Smooth muscle cell (in vitro differentiated cells): ENCODE results near the gene RPS2. TPM values are rescaled to one million over a fixed set of nuclear protein-coding genes. Genes with fewer than 3 reads are reported as not detected.
A peak's percentile ranks its signal among the peaks of the same experiment; 100 is the strongest.

Source experiments
- DNase-seq: peaks from one replicate; lab custom pipeline; 2025; ENCODE audit not compliant: unreplicated experiment; lab: John Stamatoyannopoulos, UW
- H2AFZ ChIP-seq: fragments of 200-600 bp; sonication (generic); 2 replicates; pipeline ENCODE4 v1.6.0; 2016; ENCODE audit warnings: antibody characterized with exemption, low read depth, mild to moderate bottlenecking
- H3F3A ChIP-seq: fragments of 200-600 bp; sonication (generic); 2 replicates; pipeline ENCODE4 v1.6.0; 2017; ENCODE audit warnings: antibody characterized with exemption, low read depth
- H3K27ac ChIP-seq: fragments of 200-600 bp; sonication (generic); 2 replicates; pipeline ENCODE4 v1.5.1; 2016; ENCODE audit warnings: low read depth, mild to moderate bottlenecking
- H3K27me3 ChIP-seq: fragments of 200-600 bp; sonication (generic); 2 replicates; pipeline ENCODE4 v1.6.1; 2016; ENCODE audit warnings: low read depth, mild to moderate bottlenecking
- H3K36me3 ChIP-seq: fragments of 200-600 bp; sonication (generic); 2 replicates; pipeline ENCODE4 v1.5.1; 2016; ENCODE audit warnings: low read depth
- H3K4me1 ChIP-seq: fragments of 200-600 bp; sonication (generic); 2 replicates; pipeline ENCODE4 v1.5.1; 2016; ENCODE audit warnings: low read depth
- H3K4me2 ChIP-seq: fragments of 200-600 bp; sonication (generic); 2 replicates; pipeline ENCODE4 v1.6.0; 2016; ENCODE audit warnings: mild to moderate bottlenecking
- H3K4me3 ChIP-seq: fragments of 200-600 bp; sonication (generic); 2 replicates; pipeline ENCODE4 v1.5.1; 2016; ENCODE audit warnings: mild to moderate bottlenecking
- H3K79me2 ChIP-seq: fragments of 200-600 bp; sonication (generic); 2 replicates; pipeline ENCODE4 v1.6.0; 2016; ENCODE audit warnings: low read depth, mild to moderate bottlenecking
- H3K9ac ChIP-seq: fragments of 200-600 bp; sonication (generic); 2 replicates; pipeline ENCODE4 v1.6.0; 2016; ENCODE audit warnings: low read depth
- H3K9me3 ChIP-seq: fragments of 200-600 bp; sonication (generic); replicated peaks from 2 replicates; pipeline ENCODE4 v1.5.1; 2016; ENCODE audit warnings: low read depth
- H4K20me1 ChIP-seq: fragments of 200-600 bp; sonication (generic); 2 replicates; pipeline ENCODE4 v1.6.0; 2016; ENCODE audit warnings: low read depth
- WGBS: methylation state at CpG from one replicate; pipeline ENCODE4 v1.1.7; 2016; ENCODE audit warnings: low lambda C conversion rate; 5-methylcytosine and 5-hydroxymethylcytosine counted together
- polyA plus RNA-seq: library from polyadenylated mRNA; unstranded; fragments of >200 nt; fragmentation: Nextera tagmentation; extraction: Ambion mirVana; gene quantifications from 2 replicates; pipeline ENCODE4 v1.2.1, GENCODE V29; 2016
- total RNA-seq: library from RNA; depleted of rRNA; stranded (reverse); fragments of >200 nt; gene quantifications from 2 replicates; pipeline ENCODE4 v1.2.3, GENCODE V29; 2014
- TF ChIP-seq, protein P1 (sequence below): fragments of 200-600 bp; sonication (generic); IDR thresholded peaks from 2 replicates; pipeline ENCODE4 v1.5.1; 2017; ENCODE audit warnings: borderline replicate concordance, mild to moderate bottlenecking, antibody characterized with exemption; ENCODE audit not compliant: insufficient read depth, poor library complexity, severe bottlenecking

Gene RPS2
- total and polyA plus RNA-seq, 2 experiments from 2014 or later: 2,041 to 2,576 TPM

- H3K36me3 ChIP-seq: no peaks in the 10 kb centered on the region
- H2AFZ ChIP-seq: no peak overlapping the region
- no peaks in the 10 kb centered on the region for H3K9me3 ChIP-seq
- no peak overlapping the region for H3K9ac ChIP-seq
- peak overlapping the region; percentile 5 for H3K4me2 ChIP-seq
- no peak overlapping the region for H3K4me3 ChIP-seq
- H4K20me1 ChIP-seq: peaks cover 28% of the 10 kb centered on the region
- 83% methylated on average over 26 of the region's 26 CpGs for WGBS
- H3K27me3 ChIP-seq: no peaks in the 10 kb centered on the region
- TF ChIP-seq, protein P1, sequence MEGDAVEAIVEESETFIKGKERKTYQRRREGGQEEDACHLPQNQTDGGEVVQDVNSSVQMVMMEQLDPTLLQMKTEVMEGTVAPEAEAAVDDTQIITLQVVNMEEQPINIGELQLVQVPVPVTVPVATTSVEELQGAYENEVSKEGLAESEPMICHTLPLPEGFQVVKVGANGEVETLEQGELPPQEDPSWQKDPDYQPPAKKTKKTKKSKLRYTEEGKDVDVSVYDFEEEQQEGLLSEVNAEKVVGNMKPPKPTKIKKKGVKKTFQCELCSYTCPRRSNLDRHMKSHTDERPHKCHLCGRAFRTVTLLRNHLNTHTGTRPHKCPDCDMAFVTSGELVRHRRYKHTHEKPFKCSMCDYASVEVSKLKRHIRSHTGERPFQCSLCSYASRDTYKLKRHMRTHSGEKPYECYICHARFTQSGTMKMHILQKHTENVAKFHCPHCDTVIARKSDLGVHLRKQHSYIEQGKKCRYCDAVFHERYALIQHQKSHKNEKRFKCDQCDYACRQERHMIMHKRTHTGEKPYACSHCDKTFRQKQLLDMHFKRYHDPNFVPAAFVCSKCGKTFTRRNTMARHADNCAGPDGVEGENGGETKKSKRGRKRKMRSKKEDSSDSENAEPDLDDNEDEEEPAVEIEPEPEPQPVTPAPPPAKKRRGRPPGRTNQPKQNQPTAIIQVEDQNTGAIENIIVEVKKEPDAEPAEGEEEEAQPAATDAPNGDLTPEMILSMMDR: no peak
- DNase-seq: no peak
- H3K79me2 ChIP-seq: peaks cover 4% of the 10 kb centered on the region
- peaks cover 25% of the 10 kb centered on the region for H3F3A ChIP-seq
- peak overlapping the region; percentile 45 for H3K27ac ChIP-seq
- H3K4me1 ChIP-seq: no peaks in the 10 kb centered on the region
Observed at GRCh38 chr16:1997494-1998359, 33.1 kb upstream of the RPS2 start.

DNA sequence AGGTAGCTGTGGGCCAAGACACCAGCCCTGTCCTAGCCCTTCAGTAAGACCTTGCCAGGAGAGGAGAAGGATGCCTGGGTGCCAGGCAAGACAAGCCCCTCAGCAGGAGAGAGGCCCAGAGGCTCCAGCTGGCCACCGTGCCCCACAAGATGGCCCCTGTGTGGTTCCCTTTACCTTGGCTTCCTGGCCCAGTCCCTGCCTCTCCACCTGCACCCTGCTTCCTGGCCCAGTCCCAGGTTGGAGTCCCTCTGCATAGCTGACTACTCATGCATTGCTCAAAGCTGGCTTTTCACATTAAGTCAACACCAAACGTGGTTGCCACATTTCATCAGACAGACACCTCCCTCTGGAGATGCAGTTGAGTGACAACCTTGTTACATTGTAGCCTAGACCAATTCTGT, 29.1 kb upstream of the RPS2 start:
- Histone ChIP-seq H3K36me3 (no peaks in the 10 kb centered on the region), H3K4me3 (no peak overlapping the region), H2AFZ (no peak overlapping the region), H3K79me2 (no peaks in the 10 kb centered on the region), H3K9me3 (no peaks in the 10 kb centered on the region), H3K27me3 (peaks cover 28% of the 10 kb centered on the region), H3F3A (peaks cover 33% of the 10 kb centered on the region), H3K27ac (no peak overlapping the region), H3K4me1 (peaks cover 10% of the 10 kb centered on the region), H4K20me1 (peaks cover 5% of the 10 kb centered on the region), H3K9ac (no peak overlapping the region), H3K4me2 (no peak overlapping the region)
- 77% methylated on average over 2 of the region's 2 CpGs for WGBS
- DNase-seq: no peak
- TF ChIP-seq, protein P1: no peak

- H3K36me3 ChIP-seq: no peaks in the 10 kb centered on the region
- TF ChIP-seq, protein P1: no peak
- no peak overlapping the region for H2AFZ ChIP-seq
- H3F3A ChIP-seq: peaks cover 33% of the 10 kb centered on the region
- H3K4me2 ChIP-seq: peak overlapping the region; percentile 63
- H3K79me2 ChIP-seq: no peaks in the 10 kb centered on the region
- WGBS: 93% methylated on average over 15 of the region's 50 CpGs
- peaks cover 5% of the 10 kb centered on the region for H4K20me1 ChIP-seq
- peaks cover 10% of the 10 kb centered on the region for H3K4me1 ChIP-seq
- H3K9ac ChIP-seq: no peak overlapping the region
- H3K27ac ChIP-seq: no peak overlapping the region
- H3K27me3 ChIP-seq: peaks cover 37% of the 10 kb centered on the region
- no peak overlapping the region for H3K4me3 ChIP-seq
- no peaks in the 10 kb centered on the region for H3K9me3 ChIP-seq
- no peak for DNase-seq
Observed at GRCh38 chr16:1992704-1993317, 28.2 kb upstream of the RPS2 start.
